Esophagus muscularis mucosa (tissue), 4 donors: ENCODE results near the gene ATP6V1F. TPM values are rescaled to one million over a fixed set of nuclear protein-coding genes. Genes with fewer than 3 reads are reported as not detected.

Experiments used
- DNase-seq: peaks from one replicate; pipeline ENCODE4 v3.0.0-alpha.2; 2017; ENCODE audit errors: extremely low spot score
- H3K27ac ChIP-seq, 4 donors: fragments of 200-600 bp; sonication (generic); replicated peaks in 1 of 4; 1 replicate in 3 of 4; 2 replicates in 1 of 4; pipeline ENCODE4 v1.5.1; 2016 to 2019; ENCODE audit warnings: mild to moderate bottlenecking in 1 of 4
- H3K27me3 ChIP-seq, 4 donors: fragments of 200-600 bp; sonication (generic); one replicate each; pipeline versions ENCODE4 v1.5.1 to v1.6.0; 2016 to 2019
- H3K36me3 ChIP-seq, 4 donors: fragments of 200-600 bp; sonication (generic); one replicate each; pipeline ENCODE4 v1.5.1; 2016 to 2019
- H3K4me1 ChIP-seq, 4 donors: fragments of 200-600 bp; sonication (generic); one replicate each; pipeline ENCODE4 v1.5.1; 2016 to 2019
- H3K4me3 ChIP-seq, 4 donors: fragments of 200-600 bp; sonication (generic); 1 replicate in 2 of 4; 2 replicates in 2 of 4; pipeline ENCODE4 v1.5.1; 2016 to 2019; ENCODE audit warnings: mild to moderate bottlenecking in 4 of 4, moderate library complexity in 1 of 4
- H3K9me3 ChIP-seq, 4 donors: fragments of 200-600 bp; sonication (generic); 1 replicate in 3 of 4; 2 replicates in 1 of 4; pipeline ENCODE4 v1.5.1; 2016 to 2019
- CTCF ChIP-seq, 3 experiments: fragments of 200-600 bp in 2 of 3; fragments of 450-650 bp in 1 of 3; sonication (generic) in 2 of 3; IDR thresholded peaks; one replicate each; pipeline ENCODE4 v1.5.1; 2017 to 2019; ENCODE audit warnings: antibody characterized with exemption in 3 of 3, mild to moderate bottlenecking in 2 of 3, moderate library complexity in 1 of 3
- EP300 ChIP-seq: sonication (generic); formaldehyde crosslinking; IDR thresholded peaks from one replicate; pipeline ENCODE4 v1.6.1; 2017; ENCODE audit warnings: antibody characterized with exemption
- POLR2A ChIP-seq: fragments of 450-650 bp; IDR thresholded peaks from one replicate; pipeline ENCODE4 v1.6.1; 2017; ENCODE audit warnings: antibody characterized with exemption, moderate library complexity, mild to moderate bottlenecking, low read depth
- POLR2AphosphoS5 ChIP-seq, 2 donors: sonication (generic); formaldehyde crosslinking; IDR thresholded peaks; one replicate each; pipeline ENCODE4 v1.6.1; 2017; ENCODE audit warnings: antibody characterized with exemption in 2 of 2
- WGBS: methylation state at CpG from one replicate; pipeline ENCODE4 v1.1.5; 2018; 5-methylcytosine and 5-hydroxymethylcytosine counted together
- intact Hi-C: fragments of 100-400 bp; cut with DNase I; formaldehyde crosslinking; loops from one replicate; pipeline ENCODE4 v1.15.1; 2023
- total RNA-seq, 4 donors: library from RNA; depleted of rRNA; stranded (reverse); fragments of >200 nt; gene quantifications; one replicate each; pipeline versions ENCODE4 v1.1.0 to v1.2.1, GENCODE V29; 2016

The ATP6V1F gene
- total RNA-seq, 4 donors from 2014 or later, result 74.3 to 108 (median 91.9) TPM

GRCh38 chr7:128847721-128848211 is 14.9 kb upstream of the ATP6V1F start:
- Histone ChIP-seq H3K4me1 (no peaks in the 10 kb centered on the region), H3K27me3 (no peaks in the 10 kb centered on the region), H3K9me3 (no peaks in the 10 kb centered on the region), H3K36me3 (peaks cover 85 to 100% (median 99%) of the 10 kb centered on the region in 4 donors), H3K4me3 (no peak overlapping the region), H3K27ac (peak overlapping the region in 3 of 4 donors; percentile 32 to 48 (median 40))
- WGBS, result 83% methylated on average over 9 of the region's 17 CpGs
- no peak for TF ChIP-seq POLR2A
- no peak for TF ChIP-seq POLR2AphosphoS5 (IDR thresholded peaks at IDR 0.05)
- TF ChIP-seq EP300, result no peak
- no peak for TF ChIP-seq CTCF (IDR thresholded peaks at IDR 0.05)
- intact Hi-C loops, result no loop called here
- no peak for DNase-seq

GRCh38 chr7:128848289-128849155 is 14.1 kb upstream of the ATP6V1F start:
- Histone ChIP-seq H3K4me1 (no peaks in the 10 kb centered on the region), H3K27me3 (no peaks in the 10 kb centered on the region), H3K4me3 (no peak overlapping the region), H3K9me3 (no peaks in the 10 kb centered on the region), H3K27ac (peak overlapping the region in 3 of 4 donors; percentile 32 to 48 (median 40)), H3K36me3 (peaks cover 85 to 100% (median 99%) of the 10 kb centered on the region in 4 donors)
- TF ChIP-seq POLR2A (no peak), POLR2AphosphoS5 (IDR thresholded peaks at IDR 0.05) (peak in 1 of 2 donors; percentile 20), EP300 (no peak), CTCF (IDR thresholded peaks at IDR 0.05) (no peak)
- DNase-seq, result no peak
- 81% methylated on average over 18 of the region's 31 CpGs for WGBS
- intact Hi-C loops, result no loop called here

DNA sequence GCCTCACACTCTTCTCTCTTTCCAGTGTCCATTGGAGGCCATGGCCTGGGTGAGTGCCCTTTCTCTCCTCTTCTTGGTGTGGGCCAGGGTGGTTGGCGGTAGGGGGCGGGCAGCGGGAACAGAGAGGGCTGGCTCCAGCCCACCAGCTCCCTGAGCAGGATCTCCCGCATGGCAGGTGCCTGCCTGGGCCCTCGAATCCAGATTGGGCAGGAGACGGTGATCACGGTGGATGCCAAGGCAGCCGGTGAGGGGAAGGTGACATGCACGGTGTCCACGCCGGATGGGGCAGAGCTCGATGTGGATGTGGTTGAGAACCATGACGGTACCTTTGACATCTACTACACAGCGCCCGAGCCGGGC is 13.5 kb upstream of the ATP6V1F start:
- Histone ChIP-seq H3K27ac (peak overlapping the region in 3 of 4 donors; percentile 32 to 48 (median 40)), H3K9me3 (no peaks in the 10 kb centered on the region), H3K36me3 (peaks cover 86 to 100% (median 99%) of the 10 kb centered on the region in 4 donors), H3K4me3 (no peak overlapping the region), H3K4me1 (no peaks in the 10 kb centered on the region), H3K27me3 (no peaks in the 10 kb centered on the region)
- TF ChIP-seq POLR2A (no peak), CTCF (IDR thresholded peaks at IDR 0.05) (no peak), EP300 (no peak), POLR2AphosphoS5 (IDR thresholded peaks at IDR 0.05) (no peak)
- no peak for DNase-seq
- WGBS, result 95% methylated on average over 14 of the region's 16 CpGs
- intact Hi-C loops, result no loop called here

DNA sequence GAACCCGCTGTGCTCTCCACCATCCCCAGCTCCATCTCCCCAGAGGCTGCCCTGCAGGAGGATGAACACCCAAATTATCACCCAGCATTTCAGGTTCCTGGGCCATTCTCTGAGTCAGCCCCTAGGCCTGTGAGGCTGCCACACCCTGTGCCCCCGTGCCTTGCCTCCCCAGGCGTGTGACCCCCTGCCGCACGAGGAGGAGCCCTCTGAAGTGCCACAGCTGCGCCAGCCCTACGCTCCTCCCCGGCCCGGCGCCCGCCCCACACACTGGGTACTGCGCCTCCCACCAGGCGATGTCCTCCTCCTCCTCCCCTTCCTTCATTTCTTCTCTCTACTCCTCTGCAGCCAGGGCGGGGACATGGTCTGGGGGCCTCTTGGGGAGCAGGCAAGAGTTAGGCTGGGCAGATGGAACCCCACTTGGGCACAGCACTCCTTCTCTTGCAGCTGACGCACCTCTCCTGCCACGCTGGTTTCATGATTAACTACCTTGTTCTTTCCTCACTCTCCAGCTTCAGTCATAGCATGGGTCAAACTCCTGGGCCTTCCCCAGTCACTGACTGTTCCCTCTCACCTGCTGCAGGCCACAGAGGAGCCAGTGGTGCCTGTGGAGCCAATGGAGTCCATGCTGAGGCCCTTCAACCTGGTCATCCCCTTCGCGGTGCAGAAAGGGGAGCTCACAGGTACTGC is 12.7 kb upstream of the ATP6V1F start:
- no peaks in the 10 kb centered on the region for H3K9me3 ChIP-seq
- no peaks in the 10 kb centered on the region for H3K27me3 ChIP-seq
- peaks cover 86 to 100% (median 99%) of the 10 kb centered on the region in 4 donors for H3K36me3 ChIP-seq
- TF ChIP-seq POLR2AphosphoS5 (IDR thresholded peaks at IDR 0.05), result no peak
- TF ChIP-seq CTCF (IDR thresholded peaks at IDR 0.05), result no peak
- TF ChIP-seq EP300, result no peak
- no peak for TF ChIP-seq POLR2A
- peak overlapping the region in 2 of 4 donors; percentile 32 to 34 for H3K27ac ChIP-seq
- intact Hi-C loops, result no loop called here
- WGBS, result 86% methylated on average over 18 of the region's 18 CpGs
- no peaks in the 10 kb centered on the region for H3K4me1 ChIP-seq
- no peak for DNase-seq
- H3K4me3 ChIP-seq, result no peak overlapping the region
